Subcutaneous adipose tissue (tissue), 4 donors: ENCODE results near the gene IAH1. TPM values are rescaled to one million over a fixed set of nuclear protein-coding genes. Genes with fewer than 3 reads are reported as not detected.

ENCODE experiments used
- total RNA-seq, 4 donors: library from RNA; depleted of rRNA; stranded (reverse); fragments of >200 nt; gene quantifications; one replicate each; pipeline ENCODE4 v1.1.0, GENCODE V29; 2016
- TF ChIP-seq, protein P1 (sequence below): fragments of 450-650 bp; IDR thresholded peaks from one replicate; pipeline ENCODE4 v1.5.1; 2016; ENCODE audit warnings: low read depth, mild to moderate bottlenecking, control low read depth, antibody characterized with exemption, moderate library complexity

The IAH1 gene
- total RNA-seq, 4 donors from 2014 or later = 54.6 to 91.0 (median 67.4) TPM

DNA sequence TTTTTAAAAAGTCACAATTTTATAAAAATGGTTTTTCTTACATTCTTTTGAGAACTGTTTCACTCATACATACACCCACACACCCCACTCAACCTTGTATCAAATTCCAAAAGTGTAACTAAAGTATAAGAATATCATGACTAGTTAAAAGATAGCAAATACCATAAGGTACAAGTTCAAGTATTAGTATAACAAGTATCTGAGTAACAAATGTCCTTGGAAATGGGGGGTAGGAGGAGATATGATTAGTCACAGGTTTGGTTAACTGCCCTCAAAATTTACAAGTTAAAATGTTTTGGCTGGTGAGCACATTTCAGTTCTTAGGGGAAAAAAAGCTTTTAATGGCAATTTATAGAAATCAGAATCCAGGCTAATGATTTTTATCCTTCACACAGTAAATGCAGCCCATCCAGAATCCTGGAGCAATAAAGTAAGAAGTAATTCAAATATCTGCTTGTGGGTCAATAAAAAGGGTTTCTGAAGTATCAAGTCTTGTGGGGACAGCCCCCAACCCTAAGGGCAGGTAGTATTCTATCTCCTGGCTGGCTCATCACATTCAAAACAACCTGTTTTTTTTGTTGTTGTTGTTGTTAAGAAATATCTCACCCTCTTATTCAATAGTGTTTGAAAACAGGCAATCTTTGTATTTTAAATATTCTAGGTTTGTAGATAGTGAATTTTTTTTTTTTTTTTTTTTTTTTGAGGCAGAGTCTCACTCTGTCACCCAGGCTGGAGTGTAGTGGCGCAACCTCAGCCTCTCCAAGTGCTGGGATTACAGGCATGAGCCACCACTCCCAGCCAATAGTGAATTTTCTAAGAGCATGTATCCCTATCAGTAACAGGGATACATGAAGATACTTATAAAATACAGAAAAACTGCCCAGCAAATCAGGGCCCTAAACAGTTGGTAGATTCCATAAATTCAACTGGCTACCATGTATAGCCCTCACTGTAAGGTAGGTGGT lies 14.5 kb downstream of the IAH1 start:
- TF ChIP-seq, protein P1, sequence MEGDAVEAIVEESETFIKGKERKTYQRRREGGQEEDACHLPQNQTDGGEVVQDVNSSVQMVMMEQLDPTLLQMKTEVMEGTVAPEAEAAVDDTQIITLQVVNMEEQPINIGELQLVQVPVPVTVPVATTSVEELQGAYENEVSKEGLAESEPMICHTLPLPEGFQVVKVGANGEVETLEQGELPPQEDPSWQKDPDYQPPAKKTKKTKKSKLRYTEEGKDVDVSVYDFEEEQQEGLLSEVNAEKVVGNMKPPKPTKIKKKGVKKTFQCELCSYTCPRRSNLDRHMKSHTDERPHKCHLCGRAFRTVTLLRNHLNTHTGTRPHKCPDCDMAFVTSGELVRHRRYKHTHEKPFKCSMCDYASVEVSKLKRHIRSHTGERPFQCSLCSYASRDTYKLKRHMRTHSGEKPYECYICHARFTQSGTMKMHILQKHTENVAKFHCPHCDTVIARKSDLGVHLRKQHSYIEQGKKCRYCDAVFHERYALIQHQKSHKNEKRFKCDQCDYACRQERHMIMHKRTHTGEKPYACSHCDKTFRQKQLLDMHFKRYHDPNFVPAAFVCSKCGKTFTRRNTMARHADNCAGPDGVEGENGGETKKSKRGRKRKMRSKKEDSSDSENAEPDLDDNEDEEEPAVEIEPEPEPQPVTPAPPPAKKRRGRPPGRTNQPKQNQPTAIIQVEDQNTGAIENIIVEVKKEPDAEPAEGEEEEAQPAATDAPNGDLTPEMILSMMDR = no peak

- TF ChIP-seq, protein P1 = no peak
Measured at GRCh38 chr2:9490789-9491188, 16.4 kb downstream of the IAH1 start.

DNA sequence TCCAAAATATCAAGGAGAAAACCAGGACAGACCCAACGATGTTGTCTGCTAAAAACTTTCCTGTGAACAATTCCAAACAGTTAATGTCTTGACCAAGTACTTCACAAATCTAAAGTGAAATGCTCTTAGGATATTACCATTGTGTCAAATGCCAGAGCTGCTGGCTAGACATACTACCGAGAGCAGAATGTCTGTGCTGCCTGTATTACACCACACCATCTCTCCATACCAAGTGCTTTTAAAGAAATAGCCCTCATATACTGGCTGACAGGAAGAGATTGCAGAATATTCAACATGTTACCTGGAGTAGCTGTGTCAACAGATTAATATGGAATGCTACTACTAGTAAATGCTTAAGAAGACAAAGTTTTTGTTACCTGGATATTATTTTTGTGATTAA lies 18.6 kb downstream of the IAH1 start:
- TF ChIP-seq, protein P1 = no peak

GRCh38 chr2:9493478-9493877 lies 19.1 kb downstream of the IAH1 start:
- TF ChIP-seq, protein P1 = no peak

- TF ChIP-seq, protein P1 = no peak
Measured at GRCh38 chr2:9494081-9494480, 19.7 kb downstream of the IAH1 start.

DNA sequence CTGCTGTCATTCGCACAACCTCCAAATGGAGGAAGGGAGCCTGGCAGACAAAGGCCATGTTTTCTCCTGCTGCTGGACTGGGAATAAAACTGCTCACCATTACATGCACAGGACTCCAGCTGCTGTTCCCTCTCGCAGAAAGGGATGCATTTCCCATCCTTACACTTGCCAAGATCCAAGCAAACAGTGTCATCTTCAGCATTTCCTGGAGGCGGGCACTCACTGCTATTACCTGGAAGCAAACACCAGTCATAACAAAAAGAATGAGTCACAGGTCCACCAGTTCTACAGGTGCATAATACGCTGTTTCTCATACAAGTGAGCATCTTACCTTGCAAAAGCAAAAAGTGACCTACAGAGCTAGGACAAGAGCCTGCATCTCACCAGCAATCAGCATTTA lies 22.7 kb downstream of the IAH1 start:
- TF ChIP-seq, protein P1 = no peak

GRCh38 chr2:9498210-9498609 lies 23.9 kb downstream of the IAH1 start:
- TF ChIP-seq, protein P1 = no peak
